CD4-positive, CD25-positive, alpha-beta regulatory T cell (primary cell): Measurements from ENCODE around the gene SPC25. TPM values are rescaled to one million over a fixed set of nuclear protein-coding genes. Genes with fewer than 3 reads are reported as not detected.

Experiments
- ATAC-seq, 2 donors: fragments of 150-1000 bp; cut with Tn5 transposase; one replicate each; pipeline ENCODE4 v1.10.0; 2021; ENCODE audit warnings: low read depth in 2 of 2, moderate number of reproducible peaks in 2 of 2, moderate library complexity in 1 of 2
- DNase-seq, 3 donors: peaks; one replicate each; pipeline versions ENCODE4 v3.0.0 to v3.0.0-alpha.2; 2012 to 2022; ENCODE audit warnings: mixed read lengths in 1 of 3
- H3K27ac ChIP-seq: one replicate; pipeline ENCODE4 v1.7.0; 2013; ENCODE audit warnings: mild to moderate bottlenecking, low read length; ENCODE audit not compliant: insufficient read depth, poor library complexity, severe bottlenecking
- H3K27me3 ChIP-seq: one replicate; pipeline ENCODE4 v1.7.0; 2013; ENCODE audit warnings: low read length; ENCODE audit not compliant: control insufficient read depth, insufficient read depth
- H3K36me3 ChIP-seq: one replicate; pipeline ENCODE4 v1.7.0; 2013; ENCODE audit warnings: mild to moderate bottlenecking, low read length, moderate library complexity; ENCODE audit not compliant: control insufficient read depth, insufficient read depth
- H3K4me1 ChIP-seq: 2 replicates; pipeline ENCODE4 v1.7.0; 2013; ENCODE audit warnings: mild to moderate bottlenecking, low read length; ENCODE audit not compliant: insufficient read depth, control insufficient read depth, poor library complexity, severe bottlenecking
- H3K4me3 ChIP-seq: one replicate; pipeline ENCODE4 v1.7.0; 2013; ENCODE audit warnings: low read depth, mild to moderate bottlenecking, low read length, moderate library complexity
- H3K9me3 ChIP-seq, 2 experiments: 1 replicate in 1 of 2; 2 replicates in 1 of 2; pipeline ENCODE4 v1.7.0; 2013; ENCODE audit warnings: low read length in 2 of 2, mild to moderate bottlenecking in 1 of 2, moderate library complexity in 1 of 2; ENCODE audit not compliant: control insufficient read depth in 2 of 2
- H3K27ac Mint-ChIP-seq, 3 donors: one replicate each; pipeline ENCODE4 v1.8.0; 2020 to 2022; ENCODE audit warnings: mild to moderate bottlenecking in 3 of 3, mixed read lengths in 3 of 3, moderate library complexity in 2 of 3
- H3K27me3 Mint-ChIP-seq: one replicate; pipeline ENCODE4 v1.8.0; 2022; ENCODE audit warnings: mild to moderate bottlenecking, mixed read lengths
- H3K36me3 Mint-ChIP-seq: one replicate; pipeline ENCODE4 v1.8.0; 2020; ENCODE audit warnings: mixed read lengths
- H3K4me1 Mint-ChIP-seq, 4 donors: one replicate each; pipeline ENCODE4 v1.8.0; 2020 to 2022; ENCODE audit warnings: mixed read lengths in 4 of 4, mild to moderate bottlenecking in 1 of 4
- H3K4me3 Mint-ChIP-seq, 4 donors: one replicate each; pipeline ENCODE4 v1.8.0; 2020 to 2022; ENCODE audit warnings: mild to moderate bottlenecking in 4 of 4, mixed read lengths in 4 of 4, moderate library complexity in 3 of 4
- H3K9me3 Mint-ChIP-seq, 7 donors: one replicate each; pipeline ENCODE4 v1.8.0; 2020 to 2022; ENCODE audit warnings: mixed read lengths in 7 of 7, mild to moderate bottlenecking in 3 of 7, moderate library complexity in 2 of 7
- polyA plus RNA-seq, 4 donors: library from polyadenylated mRNA; unstranded; fragments of 300-500 nt; fragmentation: Illumina TruSeq; gene quantifications; one replicate each; pipeline ENCODE4 v1.2.3, GENCODE V29; 2021
- total RNA-seq: library from RNA; stranded (reverse); gene quantifications from one replicate; pipeline ENCODE4 v1.2.3, GENCODE V29; 2022

SPC25 gene
- total and polyA plus RNA-seq, 5 donors from 2014 or later = 0.24 to 1.2 (median 0.51) TPM

DNA sequence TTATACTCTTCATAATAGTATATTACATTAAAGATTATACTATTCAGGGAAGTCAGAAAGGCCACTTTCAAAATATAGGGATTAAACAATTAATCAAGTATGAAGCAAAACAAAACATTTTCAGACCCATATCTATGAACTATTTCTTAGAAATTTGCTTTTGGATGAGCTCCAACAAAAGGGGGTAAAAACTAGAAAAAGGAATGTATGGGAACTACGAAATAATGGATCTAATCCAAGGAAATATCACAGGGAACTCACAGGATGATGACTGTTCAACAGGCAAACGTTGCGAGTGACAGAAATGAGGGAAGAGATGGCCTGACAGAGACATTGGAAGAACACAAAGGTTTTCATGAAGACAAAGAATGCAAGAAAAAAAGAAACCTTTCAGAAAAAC is 38.8 kb upstream of the SPC25 start:
- no peaks in the 10 kb centered on the region for H3K36me3 ChIP-seq
- no peak for ATAC-seq
- no peak overlapping the region for H3K4me3 ChIP-seq
- H3K9me3 ChIP-seq = no peaks in the 10 kb centered on the region
- no peak overlapping the region for H3K4me3 Mint-ChIP-seq
- DNase-seq = no peak
- H3K4me1 ChIP-seq = no peaks in the 10 kb centered on the region
- peaks cover 31% of the 10 kb centered on the region for H3K27me3 Mint-ChIP-seq
- H3K27me3 ChIP-seq = peaks cover 7% of the 10 kb centered on the region
- no peaks in the 10 kb centered on the region for H3K36me3 Mint-ChIP-seq
- H3K4me1 Mint-ChIP-seq = no peaks in the 10 kb centered on the region
- no peak overlapping the region for H3K27ac ChIP-seq
- H3K27ac Mint-ChIP-seq = no peak overlapping the region
- H3K9me3 Mint-ChIP-seq = no peaks in the 10 kb centered on the region

DNA sequence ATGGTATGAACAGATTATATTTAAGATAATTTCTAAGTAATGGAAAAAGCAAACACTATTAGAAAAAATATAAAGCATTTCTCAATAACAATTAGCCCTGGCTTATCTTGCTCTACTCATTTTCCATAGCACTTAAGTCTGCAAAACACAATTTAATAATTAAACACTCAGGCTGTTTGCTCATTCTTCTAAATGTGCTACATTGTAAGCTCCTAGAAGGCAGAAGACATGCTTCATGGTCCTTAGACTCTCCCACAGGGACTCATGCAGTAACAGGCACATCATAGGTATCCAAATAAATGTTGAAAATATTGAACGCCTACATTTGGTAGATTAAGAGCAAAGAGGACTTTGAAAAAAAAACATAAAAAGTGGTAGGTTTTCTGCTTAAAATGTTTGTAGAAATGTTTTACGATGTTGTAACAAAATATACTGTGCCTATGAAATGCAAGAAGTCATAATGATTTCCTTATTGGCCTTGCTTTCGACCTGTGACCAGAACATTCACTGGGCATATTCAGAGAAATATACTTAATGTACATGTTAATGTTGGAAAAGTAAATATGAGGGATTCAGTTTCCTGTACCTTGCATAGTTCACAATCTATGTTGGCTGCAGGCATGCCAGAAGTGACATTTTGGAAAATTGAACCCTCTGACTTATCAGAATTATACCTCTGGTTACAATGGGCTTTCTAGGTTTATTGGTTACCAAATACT is 38.0 kb upstream of the SPC25 start:
- peaks cover 7% of the 10 kb centered on the region for H3K27me3 ChIP-seq
- Mint-ChIP-seq H3K4me3 (no peak overlapping the region), H3K4me1 (no peaks in the 10 kb centered on the region), H3K27me3 (peaks cover 31% of the 10 kb centered on the region), H3K36me3 (no peaks in the 10 kb centered on the region), H3K27ac (no peak overlapping the region), H3K9me3 (no peaks in the 10 kb centered on the region)
- H3K4me3 ChIP-seq = no peak overlapping the region
- H3K27ac ChIP-seq = no peak overlapping the region
- H3K9me3 ChIP-seq = no peaks in the 10 kb centered on the region
- DNase-seq (no peak), ATAC-seq (no peak)
- H3K4me1 ChIP-seq = no peaks in the 10 kb centered on the region
- no peaks in the 10 kb centered on the region for H3K36me3 ChIP-seq

DNA sequence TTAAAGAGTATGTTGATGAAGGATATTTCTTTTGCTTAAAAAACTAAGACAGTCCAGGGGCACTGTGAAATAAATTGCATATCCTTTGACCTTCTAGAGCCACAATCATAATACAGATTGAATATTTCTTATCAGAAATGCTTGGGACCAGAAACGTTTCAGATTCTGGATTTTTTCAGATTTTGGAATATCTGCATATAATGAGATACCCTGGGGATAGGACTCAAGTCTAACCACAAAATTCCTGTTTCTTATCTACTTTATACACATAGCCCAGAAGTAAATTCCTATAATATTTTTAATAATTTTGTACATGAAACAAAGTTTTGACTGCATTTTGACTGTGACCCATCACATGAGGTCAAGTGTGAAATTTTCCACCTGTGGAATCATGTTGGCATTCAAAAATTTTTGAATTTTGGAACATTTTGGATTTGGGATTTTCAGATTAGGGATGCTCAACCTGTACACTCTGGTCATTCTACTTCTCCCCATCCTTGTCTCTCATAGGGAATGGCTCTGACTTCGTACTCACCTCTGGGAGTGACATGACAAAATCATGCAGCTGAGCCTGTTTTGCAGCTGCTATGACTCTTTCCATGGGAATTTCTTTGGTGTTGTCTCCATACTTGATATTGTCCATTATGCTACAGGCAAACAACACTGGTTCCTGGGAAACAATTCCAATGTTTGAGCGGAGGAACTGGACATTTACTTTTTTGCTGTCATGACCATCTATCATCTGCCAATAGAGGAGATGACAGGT is 36.6 kb upstream of the SPC25 start:
- no peak overlapping the region for H3K27ac Mint-ChIP-seq
- Histone ChIP-seq H3K27me3 (peaks cover 10% of the 10 kb centered on the region), H3K36me3 (no peaks in the 10 kb centered on the region), H3K4me1 (no peaks in the 10 kb centered on the region), H3K27ac (no peak overlapping the region), H3K9me3 (no peaks in the 10 kb centered on the region), H3K4me3 (no peak overlapping the region)
- no peaks in the 10 kb centered on the region for H3K36me3 Mint-ChIP-seq
- H3K9me3 Mint-ChIP-seq = no peaks in the 10 kb centered on the region
- DNase-seq (no peak), ATAC-seq (no peak)
- no peak overlapping the region for H3K4me3 Mint-ChIP-seq
- no peaks in the 10 kb centered on the region for H3K4me1 Mint-ChIP-seq
- peaks cover 35% of the 10 kb centered on the region for H3K27me3 Mint-ChIP-seq

DNA sequence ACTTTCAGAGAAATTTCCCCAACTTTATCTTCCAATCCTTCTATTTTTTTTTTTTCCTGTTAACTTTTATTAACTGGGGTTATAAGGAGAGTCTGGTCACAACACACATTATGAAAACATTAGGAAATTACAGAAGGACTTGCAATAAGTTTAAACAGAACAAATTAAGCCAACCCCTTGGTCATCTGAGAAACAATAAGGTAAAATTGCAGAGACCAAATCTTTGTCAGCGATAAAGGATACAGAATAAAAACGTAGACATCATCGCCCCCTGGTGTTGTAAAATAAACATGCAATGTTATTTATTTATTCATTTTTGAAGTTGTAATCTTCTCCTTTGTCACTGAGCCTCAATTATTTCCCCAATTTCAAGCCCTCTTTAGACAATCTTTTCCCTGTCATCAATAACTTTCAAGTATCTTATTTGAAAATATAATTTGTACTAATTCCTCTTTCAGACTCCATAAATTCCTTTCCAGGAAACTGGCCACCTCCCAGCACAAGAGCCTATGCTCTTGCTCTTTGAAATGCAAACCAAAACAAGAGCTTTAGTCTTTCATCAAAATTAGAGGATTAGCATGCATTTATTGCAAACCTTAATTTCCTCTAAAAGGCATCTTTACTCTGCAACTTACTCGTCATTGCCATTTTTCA is 30.4 kb upstream of the SPC25 start:
- DNase-seq = peak in 2 of 3 donors; percentile 43 to 55
- no peaks in the 10 kb centered on the region for H3K36me3 Mint-ChIP-seq
- peaks cover 38% of the 10 kb centered on the region for H3K27me3 Mint-ChIP-seq
- H3K9me3 ChIP-seq = peaks cover 1 to 2% of the 10 kb centered on the region in 2 experiments
- H3K27me3 ChIP-seq = peaks cover 3% of the 10 kb centered on the region
- H3K27ac ChIP-seq = no peak overlapping the region
- H3K27ac Mint-ChIP-seq = no peak overlapping the region
- H3K4me1 ChIP-seq = no peaks in the 10 kb centered on the region
- H3K4me1 Mint-ChIP-seq = peaks cover 0 to 11% (median 6%) of the 10 kb centered on the region in 4 donors
- H3K36me3 ChIP-seq = no peaks in the 10 kb centered on the region
- H3K4me3 Mint-ChIP-seq = no peak overlapping the region
- H3K9me3 Mint-ChIP-seq = no peaks in the 10 kb centered on the region
- ATAC-seq = no peak
- H3K4me3 ChIP-seq = no peak overlapping the region

DNA sequence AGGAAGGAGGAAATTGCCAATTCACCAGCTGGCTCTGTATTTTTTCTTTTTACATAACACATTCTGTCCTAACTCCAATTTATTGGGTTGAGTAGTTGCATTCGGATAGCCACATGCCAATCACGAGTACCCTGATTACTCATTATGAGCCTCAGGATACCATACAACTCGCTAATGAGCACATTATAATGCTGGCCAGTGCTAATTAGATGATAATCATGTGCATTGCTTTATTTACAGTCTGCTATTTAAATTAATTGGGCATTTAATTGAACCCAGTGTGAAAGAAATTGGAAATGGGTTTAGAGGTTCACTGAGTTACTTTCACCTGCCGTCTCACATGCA is 26.1 kb upstream of the SPC25 start:
- Histone ChIP-seq H3K36me3 (no peaks in the 10 kb centered on the region), H3K4me1 (no peaks in the 10 kb centered on the region), H3K9me3 (peaks cover 5% of the 10 kb centered on the region in 2 experiments), H3K27ac (no peak overlapping the region), H3K4me3 (peak overlapping the region; percentile 21), H3K27me3 (peaks cover 11% of the 10 kb centered on the region)
- H3K4me1 Mint-ChIP-seq = peaks cover 0 to 21% (median 12%) of the 10 kb centered on the region in 4 donors
- H3K9me3 Mint-ChIP-seq = peaks cover 0 to 3% (median 0%) of the 10 kb centered on the region in 7 donors
- H3K27ac Mint-ChIP-seq = no peak overlapping the region
- DNase-seq = no peak
- no peaks in the 10 kb centered on the region for H3K36me3 Mint-ChIP-seq
- peaks cover 66% of the 10 kb centered on the region for H3K27me3 Mint-ChIP-seq
- H3K4me3 Mint-ChIP-seq = no peak overlapping the region
- no peak for ATAC-seq

DNA sequence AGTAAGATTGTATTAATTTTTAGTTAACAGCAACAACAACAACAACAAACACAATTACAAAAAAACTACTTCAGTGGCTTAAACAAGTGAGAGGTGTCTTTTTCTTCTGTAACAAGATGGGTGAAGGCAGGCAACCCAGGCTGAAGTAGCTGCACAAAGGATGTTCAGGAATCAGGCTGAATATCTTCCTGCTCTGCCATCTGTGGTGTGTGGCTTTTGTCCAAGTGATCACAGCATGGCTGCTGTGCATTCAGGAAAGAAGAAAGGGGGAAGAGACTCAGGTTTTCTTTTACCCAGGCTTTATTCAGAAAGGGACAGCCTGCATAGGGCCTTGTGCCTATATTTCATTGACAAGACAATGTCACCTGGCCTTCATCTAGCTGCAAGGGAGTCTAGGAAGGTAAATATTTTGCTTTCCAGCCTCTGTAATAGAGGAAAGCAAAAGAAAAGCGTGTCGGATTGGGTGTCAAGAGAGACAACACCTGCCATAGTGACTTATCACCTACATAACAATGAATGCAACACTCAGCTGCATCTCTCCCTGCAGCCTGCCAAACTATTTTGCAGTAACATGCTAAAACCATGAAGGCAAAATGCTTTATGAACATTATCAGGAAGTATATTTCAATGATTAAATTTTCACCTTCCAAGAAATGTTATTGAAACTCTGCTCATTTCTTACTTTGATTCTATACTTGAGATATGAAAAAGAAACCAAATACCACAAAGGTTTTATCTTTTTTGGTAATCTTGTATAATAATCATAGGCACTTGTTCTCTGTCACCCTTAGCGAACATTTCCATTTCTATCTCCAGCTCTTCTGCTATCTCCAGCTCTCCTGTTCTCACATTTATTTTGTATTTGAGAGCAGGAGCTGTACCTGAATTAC is 25.5 kb upstream of the SPC25 start:
- DNase-seq = peak in 1 of 3 donors; percentile 37
- H3K4me3 Mint-ChIP-seq = no peak overlapping the region
- H3K27me3 Mint-ChIP-seq = peaks cover 66% of the 10 kb centered on the region
- ATAC-seq = no peak
- Histone ChIP-seq H3K9me3 (peaks cover 5% of the 10 kb centered on the region in 2 experiments), H3K4me3 (peak overlapping the region; percentile 22), H3K36me3 (no peaks in the 10 kb centered on the region), H3K27ac (no peak overlapping the region), H3K27me3 (peaks cover 11% of the 10 kb centered on the region), H3K4me1 (no peaks in the 10 kb centered on the region)
- H3K36me3 Mint-ChIP-seq = no peaks in the 10 kb centered on the region
- peaks cover 0 to 21% (median 12%) of the 10 kb centered on the region in 4 donors for H3K4me1 Mint-ChIP-seq
- H3K9me3 Mint-ChIP-seq = peaks cover 0 to 3% (median 0%) of the 10 kb centered on the region in 7 donors
- no peak overlapping the region for H3K27ac Mint-ChIP-seq

DNA sequence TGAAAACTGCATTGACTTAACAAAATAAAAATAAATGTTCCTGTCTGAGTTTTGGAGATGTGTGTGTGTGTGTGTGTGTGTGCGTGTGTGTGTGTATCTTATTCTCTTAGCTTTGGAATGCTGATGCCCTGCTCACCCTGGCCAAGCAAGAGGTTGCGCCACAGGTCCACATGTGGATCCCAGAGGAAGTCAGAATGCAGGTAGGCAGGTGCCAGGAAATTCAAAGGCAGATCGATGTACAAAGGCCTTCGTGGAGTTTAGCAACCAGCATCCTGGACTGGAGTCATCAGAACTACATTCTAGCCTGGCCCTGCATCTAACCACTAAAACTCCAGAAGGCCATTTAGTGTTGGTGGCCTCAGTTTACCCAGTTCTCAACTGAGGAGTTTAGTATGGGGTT is 23.3 kb upstream of the SPC25 start:
- DNase-seq = no peak
- no peaks in the 10 kb centered on the region for H3K4me1 ChIP-seq
- peaks cover 0 to 21% (median 11%) of the 10 kb centered on the region in 4 donors for H3K4me1 Mint-ChIP-seq
- H3K36me3 ChIP-seq = no peaks in the 10 kb centered on the region
- no peak overlapping the region for H3K27ac ChIP-seq
- H3K27me3 ChIP-seq = peaks cover 17% of the 10 kb centered on the region
- ATAC-seq = no peak
- no peak overlapping the region for H3K27ac Mint-ChIP-seq
- H3K36me3 Mint-ChIP-seq = no peaks in the 10 kb centered on the region
- H3K4me3 Mint-ChIP-seq = no peak overlapping the region
- H3K9me3 Mint-ChIP-seq = peaks cover 0 to 3% (median 0%) of the 10 kb centered on the region in 7 donors
- peaks cover 5% of the 10 kb centered on the region in 2 experiments for H3K9me3 ChIP-seq
- H3K4me3 ChIP-seq = no peak overlapping the region
- H3K27me3 Mint-ChIP-seq = peaks cover 67% of the 10 kb centered on the region
